Progenitor cell of endocrine pancreas (in vitro differentiated cells): Measurements from ENCODE around the gene FGF9. TPM values are rescaled to one million over a fixed set of nuclear protein-coding genes. Genes with fewer than 3 reads are reported as not detected.

Experiments used
- DNase-seq: peaks from one replicate; pipeline ENCODE4 v3.0.0; 2021; ENCODE audit warnings: low spot score; ENCODE audit not compliant: unreplicated experiment
- H3K27ac Mint-ChIP-seq: 2 replicates; pipeline ENCODE4 v1.8.0; 2021; ENCODE audit warnings: mild to moderate bottlenecking, moderate library complexity, mixed read lengths
- H3K27me3 Mint-ChIP-seq: 2 replicates; pipeline ENCODE4 v1.8.0; 2021; ENCODE audit warnings: mixed read lengths
- H3K36me3 Mint-ChIP-seq: 2 replicates; pipeline ENCODE4 v1.8.0; 2022; ENCODE audit warnings: mixed read lengths; ENCODE audit not compliant: insufficient read depth
- H3K4me1 Mint-ChIP-seq: 2 replicates; pipeline ENCODE4 v1.8.0; 2021; ENCODE audit warnings: low read depth, mixed read lengths
- H3K4me3 Mint-ChIP-seq: 2 replicates; pipeline ENCODE4 v1.8.0; 2021; ENCODE audit warnings: low read depth, mild to moderate bottlenecking, moderate library complexity, mixed read lengths
- H3K9me3 Mint-ChIP-seq: 2 replicates; pipeline ENCODE4 v1.8.0; 2021; ENCODE audit warnings: low read depth, mixed read lengths
- CTCF ChIP-seq: fragments of 200-600 bp; sonication (generic); IDR thresholded peaks from one replicate; pipeline ENCODE4 v1.5.0; 2021; ENCODE audit warnings: antibody characterized with exemption, mild to moderate bottlenecking; ENCODE audit not compliant: unreplicated experiment
- total RNA-seq: library from RNA; stranded (reverse); gene quantifications from 2 replicates; pipeline ENCODE4 v1.2.1, GENCODE V29; 2021

Gene FGF9
- total RNA-seq, 1 donor from 2014 or later: 15.9 TPM

- no peak overlapping the region for H3K27ac Mint-ChIP-seq
- H3K4me3 Mint-ChIP-seq: no peak overlapping the region
- no peaks in the 10 kb centered on the region for H3K4me1 Mint-ChIP-seq
- H3K36me3 Mint-ChIP-seq: peaks cover 18% of the 10 kb centered on the region
- no peak for DNase-seq
- no peaks in the 10 kb centered on the region for H3K27me3 Mint-ChIP-seq
- no peak for TF ChIP-seq CTCF
- H3K9me3 Mint-ChIP-seq: no peaks in the 10 kb centered on the region
These were observed 13.7 kb downstream of the FGF9 start for GRCh38 chr13:21684576-21684975.

- H3K4me1 Mint-ChIP-seq: peaks cover 7% of the 10 kb centered on the region
- H3K27me3 Mint-ChIP-seq: no peaks in the 10 kb centered on the region
- no peak for DNase-seq
- TF ChIP-seq CTCF: no peak
- no peak overlapping the region for H3K4me3 Mint-ChIP-seq
- H3K27ac Mint-ChIP-seq: no peak overlapping the region
- H3K9me3 Mint-ChIP-seq: no peaks in the 10 kb centered on the region
- peaks cover 21% of the 10 kb centered on the region for H3K36me3 Mint-ChIP-seq
These were observed 14.7 kb downstream of the FGF9 start for GRCh38 chr13:21685485-21686064.

- TF ChIP-seq CTCF: no peak
- Mint-ChIP-seq H3K27me3 (no peaks in the 10 kb centered on the region), H3K36me3 (peaks cover 16% of the 10 kb centered on the region), H3K27ac (no peak overlapping the region), H3K9me3 (no peaks in the 10 kb centered on the region), H3K4me3 (no peak overlapping the region), H3K4me1 (peaks cover 9% of the 10 kb centered on the region)
- no peak for DNase-seq
These were observed 16.0 kb downstream of the FGF9 start for GRCh38 chr13:21686751-21687391.

- Mint-ChIP-seq H3K27me3 (no peaks in the 10 kb centered on the region), H3K4me3 (no peak overlapping the region), H3K4me1 (peaks cover 10% of the 10 kb centered on the region), H3K27ac (no peak overlapping the region), H3K9me3 (no peaks in the 10 kb centered on the region), H3K36me3 (peaks cover 17% of the 10 kb centered on the region)
- DNase-seq: no peak
- no peak for TF ChIP-seq CTCF
These were observed 17.2 kb downstream of the FGF9 start for GRCh38 chr13:21688056-21688455.

- TF ChIP-seq CTCF: no peak
- Mint-ChIP-seq H3K27ac (no peak overlapping the region), H3K36me3 (peaks cover 13% of the 10 kb centered on the region), H3K4me1 (peaks cover 10% of the 10 kb centered on the region), H3K27me3 (no peaks in the 10 kb centered on the region), H3K4me3 (no peak overlapping the region), H3K9me3 (no peaks in the 10 kb centered on the region)
- no peak for DNase-seq
These were observed 18.2 kb downstream of the FGF9 start for GRCh38 chr13:21689097-21689496.
